CD8-positive, alpha-beta memory T cell (primary cell): Measurements from ENCODE around the gene HAND2. TPM values are rescaled to one million over a fixed set of nuclear protein-coding genes. Genes with fewer than 3 reads are reported as not detected.

ENCODE experiments used
- CTCF ChIA-PET: fragments of 350-600 bp; sonication (Branson Sonifier 250); formaldehyde crosslinking; loops from one replicate; lab custom pipeline; 2021; ENCODE audit warnings: antibody characterized with exemption; lab: Charles Lee
- POLR2A ChIA-PET: fragments of 350-600 bp; sonication (Branson Sonifier 250); formaldehyde crosslinking; loops from one replicate; lab custom pipeline; 2021; ENCODE audit warnings: antibody characterized with exemption; lab: Charles Lee
- DNase-seq, 5 donors: peaks; one replicate each; pipeline versions ENCODE4 v3.0.0 to v3.0.0-alpha.2; 2020 to 2022; ENCODE audit warnings: mixed read lengths in 1 of 5
- H3K27ac ChIP-seq: one replicate; pipeline ENCODE4 v1.7.0; 2013; ENCODE audit warnings: low read depth, mild to moderate bottlenecking, low read length, moderate library complexity
- H3K27me3 ChIP-seq: 2 replicates; pipeline ENCODE4 v1.7.0; 2013; ENCODE audit warnings: low read length, mild to moderate bottlenecking; ENCODE audit not compliant: insufficient read depth, poor library complexity, severe bottlenecking
- H3K36me3 ChIP-seq: 2 replicates; pipeline ENCODE4 v1.7.0; 2013; ENCODE audit warnings: mild to moderate bottlenecking, low read length, moderate library complexity; ENCODE audit not compliant: insufficient read depth
- H3K4me1 ChIP-seq: 2 replicates; pipeline ENCODE4 v1.7.0; 2013; ENCODE audit warnings: mild to moderate bottlenecking, low read length, moderate library complexity; ENCODE audit not compliant: insufficient read depth
- H3K4me3 ChIP-seq: 2 replicates; pipeline ENCODE4 v1.7.0; 2013; ENCODE audit warnings: mild to moderate bottlenecking, low read length
- H3K9me3 ChIP-seq: 2 replicates; pipeline ENCODE4 v1.7.0; 2013; ENCODE audit warnings: mild to moderate bottlenecking, low read length
- H3K27ac Mint-ChIP-seq, 8 donors: one replicate each; pipeline ENCODE4 v1.8.0; 2020 to 2021; ENCODE audit warnings: mixed read lengths in 8 of 8, mild to moderate bottlenecking in 6 of 8, inconsistent platforms in 3 of 8, moderate library complexity in 3 of 8
- H3K27me3 Mint-ChIP-seq, 2 donors: one replicate each; pipeline ENCODE4 v1.8.0; 2020 to 2021; ENCODE audit warnings: mixed read lengths in 2 of 2, mild to moderate bottlenecking in 1 of 2, moderate library complexity in 1 of 2
- H3K36me3 Mint-ChIP-seq, 3 donors: one replicate each; pipeline ENCODE4 v1.8.0; 2020 to 2021; ENCODE audit warnings: mixed read lengths in 3 of 3, inconsistent platforms in 1 of 3, mild to moderate bottlenecking in 1 of 3
- H3K4me1 Mint-ChIP-seq, 3 donors: one replicate each; pipeline ENCODE4 v1.8.0; 2020 to 2021; ENCODE audit warnings: mixed read lengths in 3 of 3, inconsistent platforms in 1 of 3, mild to moderate bottlenecking in 1 of 3
- H3K4me3 Mint-ChIP-seq, 7 donors: one replicate each; pipeline ENCODE4 v1.8.0; 2020 to 2021; ENCODE audit warnings: mixed read lengths in 7 of 7, mild to moderate bottlenecking in 6 of 7, moderate library complexity in 4 of 7, inconsistent platforms in 2 of 7
- H3K9me3 Mint-ChIP-seq, 5 donors: one replicate each; pipeline ENCODE4 v1.8.0; 2020 to 2022; ENCODE audit warnings: mixed read lengths in 5 of 5, mild to moderate bottlenecking in 3 of 5, moderate library complexity in 2 of 5, inconsistent platforms in 1 of 5
- polyA plus RNA-seq: library from polyadenylated mRNA; unstranded; fragments of 300-500 nt; fragmentation: Illumina TruSeq; gene quantifications from one replicate; pipeline ENCODE4 v1.2.3, GENCODE V29; 2021
- total RNA-seq, 2 experiments: library from RNA; stranded (reverse); gene quantifications; one replicate each; pipeline ENCODE4 v1.2.3, GENCODE V29; 2021

HAND2 gene
- total and polyA plus RNA-seq, 3 experiments from 2014 or later: not detected

- Histone ChIP-seq H3K4me3 (no peak overlapping the region), H3K9me3 (no peaks in the 10 kb centered on the region), H3K36me3 (no peaks in the 10 kb centered on the region), H3K27ac (no peak overlapping the region), H3K27me3 (peaks cover 25% of the 10 kb centered on the region), H3K4me1 (peaks cover 3% of the 10 kb centered on the region)
- ChIA-PET POLR2A (no interaction called here), CTCF (interaction anchor here (0.9 kb wide), 1 partner anchor 79 kb away, joined by 4 read pairs; no protein-coding TSS in a partner anchor)
- peak overlapping the region in 4 of 7 donors; percentile 34 to 44 (median 37) for H3K4me3 Mint-ChIP-seq
- no peak for DNase-seq
- peaks cover 1 to 12% (median 6%) of the 10 kb centered on the region in 3 donors for H3K4me1 Mint-ChIP-seq
- peaks cover 0 to 7% (median 3%) of the 10 kb centered on the region in 5 donors for H3K9me3 Mint-ChIP-seq
- H3K27ac Mint-ChIP-seq: no peak overlapping the region
- H3K36me3 Mint-ChIP-seq: no peaks in the 10 kb centered on the region
- peaks cover 63 to 85% of the 10 kb centered on the region in 2 donors for H3K27me3 Mint-ChIP-seq
These were observed 30.1 kb downstream of the HAND2 start for GRCh38 chr4:173499658-173500535.

GRCh38 chr4:173498771-173499170, 31.3 kb downstream of the HAND2 start:
- CTCF ChIA-PET: interaction anchor here (0.7 to 1.0 kb wide), 2 partner anchors 78 to 108 kb away, joined by 3 read pairs; no protein-coding TSS in a partner anchor
- H3K4me1 Mint-ChIP-seq: peaks cover 12 to 21% (median 16%) of the 10 kb centered on the region in 3 donors
- peaks cover 61 to 82% of the 10 kb centered on the region in 2 donors for H3K27me3 Mint-ChIP-seq

GRCh38 chr4:173498023-173498422, 32.0 kb downstream of the HAND2 start:
- no peaks in the 10 kb centered on the region for H3K36me3 ChIP-seq
- POLR2A ChIA-PET: no interaction called here
- peaks cover 15 to 22% (median 16%) of the 10 kb centered on the region in 3 donors for H3K4me1 Mint-ChIP-seq
- peaks cover 17% of the 10 kb centered on the region for H3K27me3 ChIP-seq
- H3K27ac Mint-ChIP-seq: no peak overlapping the region
- peaks cover 57 to 78% of the 10 kb centered on the region in 2 donors for H3K27me3 Mint-ChIP-seq
- no peak overlapping the region for H3K27ac ChIP-seq
- no peaks in the 10 kb centered on the region for H3K9me3 ChIP-seq
- CTCF ChIA-PET: interaction anchor here (0.7 to 1.6 kb wide), 3 partner anchors 7 to 107 kb away, joined by 3 to 5 read pairs (median 3); no protein-coding TSS in a partner anchor
- DNase-seq: no peak
- H3K9me3 Mint-ChIP-seq: peaks cover 0 to 7% (median 3%) of the 10 kb centered on the region in 5 donors
- H3K4me1 ChIP-seq: peaks cover 8% of the 10 kb centered on the region
- no peaks in the 10 kb centered on the region for H3K36me3 Mint-ChIP-seq
- H3K4me3 Mint-ChIP-seq: no peak overlapping the region
- no peak overlapping the region for H3K4me3 ChIP-seq

More at GRCh38 chr4:173498771-173499170, 31.3 kb downstream of the HAND2 start:
- Mint-ChIP-seq H3K27ac (no peak overlapping the region), H3K36me3 (no peaks in the 10 kb centered on the region), H3K4me3 (no peak overlapping the region), H3K9me3 (peaks cover 0 to 7% (median 3%) of the 10 kb centered on the region in 5 donors)
- peaks cover 22% of the 10 kb centered on the region for H3K27me3 ChIP-seq
- no peaks in the 10 kb centered on the region for H3K9me3 ChIP-seq
- POLR2A ChIA-PET: no interaction called here
- no peak overlapping the region for H3K27ac ChIP-seq
- no peak overlapping the region for H3K4me3 ChIP-seq
- no peaks in the 10 kb centered on the region for H3K36me3 ChIP-seq
- H3K4me1 ChIP-seq: peaks cover 8% of the 10 kb centered on the region
- no peak for DNase-seq

DNA sequence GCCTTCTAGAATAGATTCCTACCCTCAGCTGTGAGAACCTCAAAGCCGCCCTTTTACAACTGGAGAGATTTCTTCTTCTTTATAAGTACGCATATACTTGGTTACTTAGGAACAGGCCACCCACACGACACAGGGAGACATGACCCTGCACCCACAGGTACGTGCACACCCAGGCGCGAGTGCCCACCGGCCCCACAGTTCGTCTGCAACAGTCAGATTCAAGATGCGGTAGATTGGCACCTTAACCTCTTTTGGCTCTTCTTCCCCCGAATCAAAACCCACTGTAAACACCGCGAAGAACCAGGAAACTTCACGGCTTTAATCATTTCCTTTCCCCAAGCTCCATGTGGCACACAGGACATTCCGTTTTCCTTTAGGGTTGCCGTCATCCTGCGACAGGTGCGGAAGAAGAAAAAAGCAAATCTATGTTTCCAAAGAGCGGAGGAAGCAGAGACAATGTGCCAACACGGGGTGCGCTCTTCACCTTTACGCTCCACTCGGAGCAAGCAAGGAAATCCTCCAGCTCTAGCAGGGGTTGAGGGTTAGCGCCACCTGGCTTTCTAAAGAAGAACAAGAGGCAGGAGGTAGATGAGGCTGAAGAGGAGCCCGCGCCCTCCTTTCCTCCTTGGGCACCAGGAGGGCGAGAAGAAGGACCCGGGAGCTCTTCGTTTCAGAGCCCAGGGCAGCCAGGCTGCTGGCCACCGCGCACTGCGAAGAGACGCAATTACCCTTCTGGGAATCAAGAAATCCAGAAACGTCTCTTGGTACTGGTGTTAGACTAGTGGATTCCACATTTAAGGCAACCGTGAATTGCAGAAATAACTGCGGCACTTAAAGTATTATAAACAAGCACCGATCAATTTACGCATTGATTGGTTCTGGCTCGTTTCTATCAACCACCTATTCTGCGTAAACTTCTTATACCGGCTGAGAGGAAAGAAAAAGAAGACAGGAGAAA, 35.7 kb downstream of the HAND2 start:
- Histone ChIP-seq H3K4me3 (peak overlapping the region; percentile 59), H3K9me3 (no peaks in the 10 kb centered on the region), H3K27ac (no peak overlapping the region), H3K27me3 (no peaks in the 10 kb centered on the region), H3K4me1 (peaks cover 5% of the 10 kb centered on the region), H3K36me3 (no peaks in the 10 kb centered on the region)
- H3K4me3 Mint-ChIP-seq: peak overlapping the region; percentile 75 to 93 (median 87)
- CTCF ChIA-PET: interaction anchor here (0.6 to 2.5 kb wide), 14 partner anchors 9 to 481 kb away, joined by 3 to 32 read pairs (median 4); no protein-coding TSS in a partner anchor
- H3K4me1 Mint-ChIP-seq: peaks cover 12 to 25% (median 15%) of the 10 kb centered on the region in 3 donors
- no peak overlapping the region for H3K27ac Mint-ChIP-seq
- POLR2A ChIA-PET: interaction anchor here (1.0 kb wide), 2 partner anchors 74 to 160 kb away, joined by 3 read pairs; partner anchors contain the start of gene HMGB2
- DNase-seq: peak; percentile 16 to 71 (median 40)
- H3K36me3 Mint-ChIP-seq: no peaks in the 10 kb centered on the region
- peaks cover 28 to 56% of the 10 kb centered on the region in 2 donors for H3K27me3 Mint-ChIP-seq
- H3K9me3 Mint-ChIP-seq: no peaks in the 10 kb centered on the region

DNA sequence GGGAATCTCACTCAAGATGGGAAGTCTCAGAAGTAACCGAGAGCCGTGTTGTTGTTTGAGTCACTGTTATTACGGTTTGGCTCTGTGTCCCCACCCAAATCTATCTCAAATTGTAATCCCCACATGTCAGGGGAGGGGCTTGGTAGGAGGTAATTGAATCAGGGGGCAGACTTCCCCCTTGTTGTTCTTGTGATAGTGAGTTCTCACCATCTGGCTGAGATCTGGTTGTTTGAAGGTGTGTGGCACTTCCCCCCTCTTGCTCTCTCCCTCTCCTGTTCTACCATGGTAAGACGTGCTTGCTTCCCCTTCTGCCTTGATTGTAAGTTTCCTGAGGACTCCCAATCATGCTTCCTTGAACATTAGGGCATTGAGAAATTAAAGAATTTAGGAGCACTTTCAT, 37.0 kb downstream of the HAND2 start:
- CTCF ChIA-PET: interaction anchor here (0.7 to 2.5 kb wide), 2 partner anchors 72 to 174 kb away, joined by 3 to 32 read pairs; no protein-coding TSS in a partner anchor
- H3K27me3 Mint-ChIP-seq: peaks cover 18 to 45% of the 10 kb centered on the region in 2 donors
- H3K36me3 Mint-ChIP-seq: no peaks in the 10 kb centered on the region
- peak overlapping the region in 2 of 7 donors; percentile 9 to 29 for H3K4me3 Mint-ChIP-seq
- H3K4me3 ChIP-seq: no peak overlapping the region
- no peak overlapping the region for H3K27ac ChIP-seq
- peaks cover 12 to 25% (median 15%) of the 10 kb centered on the region in 3 donors for H3K4me1 Mint-ChIP-seq
- peaks cover 5% of the 10 kb centered on the region for H3K4me1 ChIP-seq
- no peaks in the 10 kb centered on the region for H3K27me3 ChIP-seq
- POLR2A ChIA-PET: no interaction called here
- H3K36me3 ChIP-seq: no peaks in the 10 kb centered on the region
- DNase-seq: no peak
- no peak overlapping the region for H3K27ac Mint-ChIP-seq
- H3K9me3 ChIP-seq: no peaks in the 10 kb centered on the region
- H3K9me3 Mint-ChIP-seq: no peaks in the 10 kb centered on the region

GRCh38 chr4:173492315-173492714, 37.7 kb downstream of the HAND2 start:
- no peak for DNase-seq
- peaks cover 12 to 25% (median 15%) of the 10 kb centered on the region in 3 donors for H3K4me1 Mint-ChIP-seq
- H3K4me3 Mint-ChIP-seq: no peak overlapping the region
- ChIA-PET CTCF (interaction anchor here (0.7 to 2.5 kb wide), 2 partner anchors 71 to 72 kb away, joined by 3 to 32 read pairs; no protein-coding TSS in a partner anchor), POLR2A (no interaction called here)
- Histone ChIP-seq H3K27me3 (no peaks in the 10 kb centered on the region), H3K27ac (no peak overlapping the region), H3K4me1 (peaks cover 5% of the 10 kb centered on the region), H3K9me3 (no peaks in the 10 kb centered on the region), H3K4me3 (no peak overlapping the region), H3K36me3 (no peaks in the 10 kb centered on the region)
- no peaks in the 10 kb centered on the region for H3K36me3 Mint-ChIP-seq
- H3K9me3 Mint-ChIP-seq: no peaks in the 10 kb centered on the region
- peaks cover 14 to 40% of the 10 kb centered on the region in 2 donors for H3K27me3 Mint-ChIP-seq
- no peak overlapping the region for H3K27ac Mint-ChIP-seq

GRCh38 chr4:173490817-173491528, 39.1 kb downstream of the HAND2 start:
- Histone ChIP-seq H3K27me3 (no peaks in the 10 kb centered on the region), H3K36me3 (no peaks in the 10 kb centered on the region), H3K27ac (no peak overlapping the region), H3K4me3 (no peak overlapping the region), H3K4me1 (peaks cover 5% of the 10 kb centered on the region), H3K9me3 (no peaks in the 10 kb centered on the region)
- H3K36me3 Mint-ChIP-seq: no peaks in the 10 kb centered on the region
- DNase-seq: no peak
- ChIA-PET CTCF (interaction anchor here (1.3 kb wide), 1 partner anchor 71 kb away, joined by 3 read pairs; no protein-coding TSS in a partner anchor), POLR2A (no interaction called here)
- H3K4me1 Mint-ChIP-seq: peaks cover 12 to 25% (median 15%) of the 10 kb centered on the region in 3 donors
- no peaks in the 10 kb centered on the region for H3K9me3 Mint-ChIP-seq
- no peak overlapping the region for H3K27ac Mint-ChIP-seq
- peaks cover 11 to 29% of the 10 kb centered on the region in 2 donors for H3K27me3 Mint-ChIP-seq
- H3K4me3 Mint-ChIP-seq: no peak overlapping the region
